ENCODE measurements around the gene IGSF10. TPM values are rescaled to one million over a fixed set of nuclear protein-coding genes. Genes with fewer than 3 reads are reported as not detected.
A peak's percentile ranks its signal among the peaks of the same experiment; 100 is the strongest.

IGSF10 gene
- total RNA-seq, 1 donor from 2014 or later = 1.6 TPM

GRCh38 chr3:151445273-151446001 is 15.4 kb downstream of the IGSF10 start:
- H3K9me3 Mint-ChIP-seq (ENCODE audit: low read depth) = no peaks in the 10 kb centered on the region
- no peak for DNase-seq (ENCODE audit: low spot score, unreplicated experiment)
- no peak overlapping the region for H3K27ac Mint-ChIP-seq
- H3K36me3 Mint-ChIP-seq (ENCODE audit: insufficient read depth) = no peaks in the 10 kb centered on the region
- no peak for TF ChIP-seq CTCF (IDR thresholded peaks at IDR 0.05; ENCODE audit: unreplicated experiment)
- no peaks in the 10 kb centered on the region for H3K27me3 Mint-ChIP-seq
- no peak overlapping the region for H3K4me3 Mint-ChIP-seq (ENCODE audit: low read depth)
- H3K4me1 Mint-ChIP-seq (ENCODE audit: low read depth) = no peaks in the 10 kb centered on the region

GRCh38 chr3:151443583-151443982 is 17.3 kb downstream of the IGSF10 start:
- Mint-ChIP-seq H3K36me3 (ENCODE audit: insufficient read depth) (no peaks in the 10 kb centered on the region), H3K4me1 (ENCODE audit: low read depth) (no peaks in the 10 kb centered on the region), H3K9me3 (ENCODE audit: low read depth) (no peaks in the 10 kb centered on the region), H3K4me3 (ENCODE audit: low read depth) (no peak overlapping the region), H3K27ac (no peak overlapping the region), H3K27me3 (no peaks in the 10 kb centered on the region)
- no peak for TF ChIP-seq CTCF (IDR thresholded peaks at IDR 0.05; ENCODE audit: unreplicated experiment)
- peak; percentile 39 for DNase-seq (ENCODE audit: low spot score, unreplicated experiment)

- Mint-ChIP-seq H3K4me1 (ENCODE audit: low read depth) (no peaks in the 10 kb centered on the region), H3K36me3 (ENCODE audit: insufficient read depth) (no peaks in the 10 kb centered on the region), H3K27me3 (no peaks in the 10 kb centered on the region), H3K4me3 (ENCODE audit: low read depth) (no peak overlapping the region), H3K27ac (no peak overlapping the region), H3K9me3 (ENCODE audit: low read depth) (no peaks in the 10 kb centered on the region)
- TF ChIP-seq CTCF (IDR thresholded peaks at IDR 0.05; ENCODE audit: unreplicated experiment) = no peak
- no peak for DNase-seq (ENCODE audit: low spot score, unreplicated experiment)
Measured at GRCh38 chr3:151440940-151441339, 19.9 kb downstream of the IGSF10 start.

- no peaks in the 10 kb centered on the region for H3K27me3 Mint-ChIP-seq
- no peaks in the 10 kb centered on the region for H3K4me1 Mint-ChIP-seq (ENCODE audit: low read depth)
- H3K9me3 Mint-ChIP-seq (ENCODE audit: low read depth) = no peaks in the 10 kb centered on the region
- TF ChIP-seq CTCF (IDR thresholded peaks at IDR 0.05; ENCODE audit: unreplicated experiment) = peak; percentile 80
- no peaks in the 10 kb centered on the region for H3K36me3 Mint-ChIP-seq (ENCODE audit: insufficient read depth)
- no peak for DNase-seq (ENCODE audit: low spot score, unreplicated experiment)
- no peak overlapping the region for H3K4me3 Mint-ChIP-seq (ENCODE audit: low read depth)
- no peak overlapping the region for H3K27ac Mint-ChIP-seq
Measured at GRCh38 chr3:151439652-151440125, 21.2 kb downstream of the IGSF10 start.

- Mint-ChIP-seq H3K36me3 (ENCODE audit: insufficient read depth) (no peaks in the 10 kb centered on the region), H3K27ac (no peak overlapping the region), H3K4me1 (ENCODE audit: low read depth) (no peaks in the 10 kb centered on the region), H3K4me3 (ENCODE audit: low read depth) (no peak overlapping the region), H3K9me3 (ENCODE audit: low read depth) (no peaks in the 10 kb centered on the region), H3K27me3 (no peaks in the 10 kb centered on the region)
- TF ChIP-seq CTCF (IDR thresholded peaks at IDR 0.05; ENCODE audit: unreplicated experiment) = no peak
- no peak for DNase-seq (ENCODE audit: low spot score, unreplicated experiment)
Measured at GRCh38 chr3:151437906-151438305, 23.0 kb downstream of the IGSF10 start.

All from progenitor cell of endocrine pancreas (in vitro differentiated cells).